DOHH2 (cell line): ENCODE results near the gene SCAMP1.

ENCODE experiments used
- CTCF ChIP-seq: fragments of 200-600 bp; sonication (generic); IDR thresholded peaks from one replicate; pipeline ENCODE4 v1.5.1; 2014; ENCODE audit warnings: antibody characterized with exemption, mild to moderate bottlenecking, low read depth, low read length; ENCODE audit not compliant: poor library complexity, severe bottlenecking
- EZH2phosphoT487 ChIP-seq: fragments of 200-600 bp; sonication (generic); IDR thresholded peaks from 2 replicates; pipeline ENCODE4 v1.6.1; 2017; ENCODE audit warnings: borderline replicate concordance, mild to moderate bottlenecking, antibody characterized with exemption, low read length, moderate library complexity, mixed read lengths

DNA sequence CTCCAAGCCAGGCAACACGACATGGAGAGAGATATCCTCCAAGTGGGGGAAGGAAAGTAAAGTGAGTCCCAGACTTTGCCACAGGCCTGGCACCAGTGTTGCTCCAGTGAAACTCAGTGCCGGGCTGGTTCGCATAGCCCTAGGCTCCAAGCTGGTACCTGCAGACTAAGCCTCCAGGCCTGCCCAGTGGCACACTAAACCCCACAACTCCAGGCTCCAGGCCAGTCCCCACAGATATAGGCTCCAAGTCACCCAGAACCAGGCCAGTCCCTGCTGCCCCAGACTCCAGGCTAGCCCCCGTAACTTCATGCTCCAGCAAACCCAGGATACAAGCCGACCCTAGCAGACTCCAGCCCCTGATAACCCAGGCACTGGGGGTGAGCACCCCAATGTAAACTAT, 42.9 kb upstream of the SCAMP1 start:
- TF ChIP-seq CTCF (no peak), EZH2phosphoT487 (no peak)
